Kidney (tissue), 14 donors: Measurements from ENCODE around the gene ST6GALNAC4. TPM values are rescaled to one million over a fixed set of nuclear protein-coding genes. Genes with fewer than 3 reads are reported as not detected.
"Not testable (repeated sequence)": the region's sequence is repeated elsewhere in the genome, so short reads cannot be mapped to it uniquely, and the experiment has no call there.

ENCODE experiments used
- DNase-seq, 5 donors: peaks; one replicate each; pipeline ENCODE4 v3.0.0-alpha.2; 2013 to 2020
- FAIRE-seq: peaks from 2 replicates; lab custom pipeline; 2012; peaks lifted over from hg19 to GRCh38; lab: Jason Lieb, UNC
- H3K27ac ChIP-seq, 2 donors: one replicate each; pipeline ENCODE4 v1.7.0; 2013; ENCODE audit warnings: low read depth in 2 of 2, low read length in 2 of 2, inconsistent platforms in 1 of 2
- H3K27me3 ChIP-seq: one replicate; pipeline ENCODE4 v1.7.1; 2013; ENCODE audit warnings: low read length, inconsistent platforms; ENCODE audit not compliant: control insufficient read depth, insufficient read depth
- H3K36me3 ChIP-seq, 3 donors: one replicate each; pipeline versions ENCODE4 v1.7.0 to v1.7.1; 2013; ENCODE audit warnings: low read length in 3 of 3, control low read depth in 1 of 3, inconsistent platforms in 1 of 3; ENCODE audit not compliant: insufficient read depth in 3 of 3, control insufficient read depth in 2 of 3
- H3K4me1 ChIP-seq, 3 donors: one replicate each; pipeline versions ENCODE4 v1.7.0 to v1.7.1; 2013; ENCODE audit warnings: low read length in 3 of 3, inconsistent platforms in 1 of 3, low read depth in 1 of 3; ENCODE audit not compliant: control insufficient read depth in 2 of 3, insufficient read depth in 2 of 3
- H3K4me3 ChIP-seq, 3 donors: one replicate each; pipeline versions ENCODE4 v1.7.0 to v1.8.1; 2013; ENCODE audit warnings: low read length in 3 of 3, control low read depth in 1 of 3, inconsistent platforms in 1 of 3
- H3K9ac ChIP-seq, 3 donors: one replicate each; pipeline versions ENCODE4 v1.7.0 to v1.7.1; 2013; ENCODE audit warnings: low read length in 3 of 3, control low read depth in 1 of 3, inconsistent platforms in 1 of 3
- H3K9me3 ChIP-seq, 3 donors: one replicate each; pipeline versions ENCODE4 v1.7.0 to v1.7.1; 2013; ENCODE audit warnings: low read length in 3 of 3, control low read depth in 1 of 3, inconsistent platforms in 1 of 3; ENCODE audit not compliant: control insufficient read depth in 2 of 3, insufficient read depth in 1 of 3
- intact Hi-C: fragments of 100-400 bp; cut with DNase I; formaldehyde crosslinking; loops from one replicate; pipeline ENCODE4 v1.11.1; 2022
- polyA plus RNA-seq: library from polyadenylated mRNA; stranded (reverse); fragments of 350-450 nt; fragmentation: Illumina TruSeq; extraction: RNeasy Lipid Tissue Mini Kit (QIAGEN cat#74804); gene quantifications from one replicate; pipeline ENCODE4 v1.2.3, GENCODE V29; 2014; ENCODE audit warnings: low read depth, low replicate concordance; ENCODE audit not compliant: insufficient read depth
- total RNA-seq: library from RNA; stranded (reverse); fragmentation: NEBNext Ultra II Directional; extraction: Animal tissue kit (Norgen Biotek cat#: 25700); gene quantifications from one replicate; pipeline ENCODE4 v1.2.1, GENCODE V29; 2021
- TF ChIP-seq, protein P1 (sequence below): IDR thresholded peaks from 3 replicates; pipeline ENCODE4 v1.5.1; 2012; ENCODE audit warnings: mild to moderate bottlenecking, moderate library complexity, borderline replicate concordance; ENCODE audit not compliant: insufficient read depth; ENCODE audit errors: extremely low read depth
- donor health status: control.
- donor health status: control.
- donor health status: control.
- donor health status: control.
- donor health status: control.
- donor health status: DM: yes; HTN: yes; CAD: no.
- donor health status: Normal renal cell carcinoma (clear cell type).

Gene ST6GALNAC4
- total and polyA plus RNA-seq, 2 donors from 2014 or later: 31.4 to 31.6 TPM

DNA sequence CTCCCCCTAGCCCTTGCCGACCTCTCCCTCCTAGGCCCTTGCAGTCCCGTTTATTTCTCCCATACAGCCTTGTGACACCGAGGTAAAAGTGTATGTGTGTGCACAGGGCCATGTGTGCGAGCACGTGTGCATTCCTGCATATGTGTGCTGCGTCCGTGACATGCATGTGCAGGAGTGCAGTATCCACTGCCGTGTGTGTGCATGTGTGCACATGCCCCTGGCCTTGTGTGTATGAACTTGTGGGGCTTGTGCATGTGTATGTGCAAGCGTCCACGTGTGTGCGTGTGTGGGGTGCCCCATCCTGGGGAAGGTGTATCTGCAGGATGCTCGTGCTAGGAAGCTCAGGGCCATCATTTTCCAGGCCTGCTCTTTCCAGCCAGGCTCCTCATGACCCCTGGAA, 46.0 kb downstream of the ST6GALNAC4 start:
- DNase-seq: no peak
- H3K36me3 ChIP-seq: peaks cover 0 to 3% (median 0%) of the 10 kb centered on the region in 3 donors
- intact Hi-C loops: no loop called here
- H3K9me3 ChIP-seq: no peaks in the 10 kb centered on the region
- H3K4me3 ChIP-seq: no peak overlapping the region
- H3K9ac ChIP-seq: no peak overlapping the region
- TF ChIP-seq, protein P1, sequence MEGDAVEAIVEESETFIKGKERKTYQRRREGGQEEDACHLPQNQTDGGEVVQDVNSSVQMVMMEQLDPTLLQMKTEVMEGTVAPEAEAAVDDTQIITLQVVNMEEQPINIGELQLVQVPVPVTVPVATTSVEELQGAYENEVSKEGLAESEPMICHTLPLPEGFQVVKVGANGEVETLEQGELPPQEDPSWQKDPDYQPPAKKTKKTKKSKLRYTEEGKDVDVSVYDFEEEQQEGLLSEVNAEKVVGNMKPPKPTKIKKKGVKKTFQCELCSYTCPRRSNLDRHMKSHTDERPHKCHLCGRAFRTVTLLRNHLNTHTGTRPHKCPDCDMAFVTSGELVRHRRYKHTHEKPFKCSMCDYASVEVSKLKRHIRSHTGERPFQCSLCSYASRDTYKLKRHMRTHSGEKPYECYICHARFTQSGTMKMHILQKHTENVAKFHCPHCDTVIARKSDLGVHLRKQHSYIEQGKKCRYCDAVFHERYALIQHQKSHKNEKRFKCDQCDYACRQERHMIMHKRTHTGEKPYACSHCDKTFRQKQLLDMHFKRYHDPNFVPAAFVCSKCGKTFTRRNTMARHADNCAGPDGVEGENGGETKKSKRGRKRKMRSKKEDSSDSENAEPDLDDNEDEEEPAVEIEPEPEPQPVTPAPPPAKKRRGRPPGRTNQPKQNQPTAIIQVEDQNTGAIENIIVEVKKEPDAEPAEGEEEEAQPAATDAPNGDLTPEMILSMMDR: no peak
- H3K27me3 ChIP-seq: no peaks in the 10 kb centered on the region
- no peak for FAIRE-seq
- no peak overlapping the region for H3K27ac ChIP-seq
- H3K4me1 ChIP-seq: peaks cover 0 to 11% (median under 1%) of the 10 kb centered on the region in 3 donors

DNA sequence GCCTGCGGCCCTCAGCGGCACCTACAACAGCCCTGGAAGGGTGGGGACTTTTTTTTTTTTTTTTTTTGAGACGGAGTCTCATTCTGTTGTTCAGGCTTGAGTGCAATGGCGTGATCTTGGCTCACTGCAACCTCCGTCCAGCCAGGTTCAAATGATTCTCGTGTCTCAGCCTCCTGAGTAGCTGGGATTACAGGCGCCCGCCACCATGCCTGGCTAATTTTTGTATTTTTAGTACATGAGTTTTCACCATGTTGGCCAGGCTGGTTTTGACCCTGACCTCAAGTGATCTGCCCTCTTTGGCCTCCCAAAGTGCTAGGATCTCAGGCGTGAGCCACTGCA, 46.7 kb downstream of the ST6GALNAC4 start:
- intact Hi-C loops, H3K36me3 ChIP-seq, H3K9ac ChIP-seq, H3K9me3 ChIP-seq, H3K4me3 ChIP-seq, H3K27ac ChIP-seq, DNase-seq, H3K27me3 ChIP-seq, FAIRE-seq: not testable (repeated sequence)
- peaks cover 2 to 12% (median 3%) of the 10 kb centered on the region in 3 donors for H3K4me1 ChIP-seq

DNA sequence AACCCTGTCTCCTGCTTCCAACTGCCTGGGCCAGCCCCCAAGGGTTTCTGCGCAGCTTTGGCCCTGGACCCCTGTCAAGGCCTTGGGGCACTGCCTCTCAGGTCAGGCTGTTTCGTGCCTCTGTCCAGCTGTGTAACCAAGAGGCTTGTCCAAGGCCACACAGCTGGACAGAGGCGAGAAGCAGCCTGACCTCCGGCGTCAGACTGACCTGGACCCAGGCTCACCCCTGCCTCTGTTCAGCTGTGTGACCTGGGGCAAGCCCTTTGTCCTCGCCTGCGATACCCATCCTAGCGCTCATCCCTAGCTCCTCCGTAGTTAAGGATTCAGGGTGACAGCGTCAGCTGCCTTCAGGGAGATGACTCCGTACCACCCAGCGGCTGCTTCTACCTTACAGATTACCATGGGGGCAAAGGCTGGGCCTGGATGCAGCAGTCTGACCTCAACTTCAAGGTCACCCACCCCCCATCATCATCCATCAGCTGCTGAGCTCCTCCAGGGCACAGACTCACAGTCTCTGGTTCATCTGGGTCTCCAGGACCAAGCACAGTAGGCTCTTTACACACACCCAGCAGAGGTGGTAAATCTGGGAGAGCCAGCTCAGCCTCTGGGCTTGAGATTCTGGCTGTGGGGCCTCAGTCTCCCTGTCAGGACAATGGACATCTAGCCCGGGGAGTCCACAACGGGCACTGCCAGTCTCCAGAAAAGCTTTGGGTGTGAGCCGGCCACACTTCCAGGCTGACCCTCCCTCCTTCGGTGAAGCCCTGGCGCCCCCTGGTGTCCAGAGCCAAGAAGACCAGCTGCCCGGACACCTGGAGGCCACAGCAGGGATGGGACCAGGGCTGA, 47.3 kb downstream of the ST6GALNAC4 start:
- Histone ChIP-seq H3K4me3 (no peak overlapping the region), H3K27ac (no peak overlapping the region), H3K36me3 (peaks cover 0 to 3% (median 0%) of the 10 kb centered on the region in 3 donors), H3K9ac (no peak overlapping the region), H3K4me1 (peaks cover 2 to 18% (median 4%) of the 10 kb centered on the region in 3 donors), H3K9me3 (no peaks in the 10 kb centered on the region), H3K27me3 (no peaks in the 10 kb centered on the region)
- DNase-seq (peak; percentile 88 to 96 (median 93)), FAIRE-seq (no peak)
- intact Hi-C loops: no loop called here
- TF ChIP-seq, protein P1: peak; percentile 89

DNA sequence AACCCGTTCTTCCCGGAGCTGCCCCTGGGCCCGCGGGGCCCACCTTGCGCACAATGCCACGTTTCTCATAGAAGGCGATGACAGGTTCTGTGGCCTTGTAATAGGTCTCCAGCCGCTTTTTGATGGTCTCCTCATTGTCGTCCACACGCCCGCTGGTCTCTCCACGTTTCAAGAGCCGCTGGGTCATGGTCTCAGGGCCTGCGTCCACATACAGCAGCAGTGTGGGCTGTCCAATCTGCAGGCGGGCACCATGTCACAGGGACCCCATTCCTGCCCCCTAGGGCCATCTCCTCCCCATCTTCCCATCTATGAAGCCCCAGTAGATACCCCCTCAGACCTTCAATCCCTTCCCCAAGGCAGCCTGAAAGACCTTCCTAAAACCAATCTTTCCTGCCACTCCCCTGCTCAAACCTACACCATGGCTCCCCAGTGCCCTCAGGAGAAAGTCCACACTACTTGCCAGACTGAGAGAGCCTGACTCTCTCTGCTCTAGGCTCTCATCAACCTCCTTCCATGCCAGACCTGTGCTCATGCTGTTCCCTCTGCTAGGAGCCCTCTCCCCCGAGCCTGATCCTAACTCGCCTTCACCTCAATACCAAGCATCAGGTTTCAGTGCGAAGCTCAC, 48.5 kb downstream of the ST6GALNAC4 start:
- Histone ChIP-seq H3K9ac (no peak overlapping the region), H3K9me3 (no peaks in the 10 kb centered on the region), H3K4me3 (no peak overlapping the region), H3K27ac (no peak overlapping the region), H3K4me1 (peaks cover 2 to 18% (median 4%) of the 10 kb centered on the region in 3 donors), H3K36me3 (peaks cover 0 to 3% (median 0%) of the 10 kb centered on the region in 3 donors), H3K27me3 (no peaks in the 10 kb centered on the region)
- DNase-seq: no peak
- no peak for FAIRE-seq
- TF ChIP-seq, protein P1: no peak
- intact Hi-C loops: no loop called here
